WTC11 (cell line): ENCODE measurements around the gene DDX39A. TPM values are rescaled to one million over a fixed set of nuclear protein-coding genes. Genes with fewer than 3 reads are reported as not detected.
A peak's percentile ranks its signal among the peaks of the same experiment; 100 is the strongest.

Experiments
- ATAC-seq: fragments of 200-7000 bp; cut with Tn5 transposase; 2 replicates; pipeline ENCODE4 v1.10.0; 2021; ENCODE audit warnings: mild to moderate bottlenecking, moderate library complexity
- CTCF ChIA-PET: fragments of 300-600 bp; sonication (Branson Sonifier 250); formaldehyde crosslinking; loops from one replicate; lab custom pipeline; 2021; ENCODE audit warnings: antibody characterized with exemption; lab: Charles Lee
- POLR2A ChIA-PET: fragments of 350-600 bp; sonication (Branson Sonifier 250); formaldehyde crosslinking; loops from one replicate; lab custom pipeline; 2021; ENCODE audit warnings: antibody characterized with exemption; lab: Charles Lee
- DNase-seq: peaks from one replicate; pipeline ENCODE4 v3.0.0; 2021; ENCODE audit warnings: low spot score
- H3K27ac Mint-ChIP-seq: 2 replicates; pipeline ENCODE4 v1.8.0; 2021; ENCODE audit warnings: mixed read lengths
- H3K27me3 Mint-ChIP-seq: 2 replicates; pipeline ENCODE4 v1.8.0; 2021; ENCODE audit warnings: low read depth, mild to moderate bottlenecking, moderate library complexity, mixed read lengths
- H3K36me3 Mint-ChIP-seq: 2 replicates; pipeline ENCODE4 v1.8.0; 2021; ENCODE audit warnings: mixed read lengths
- H3K4me1 Mint-ChIP-seq: 2 replicates; pipeline ENCODE4 v1.8.0; 2022; ENCODE audit warnings: mixed read lengths
- H3K4me3 Mint-ChIP-seq: 2 replicates; pipeline ENCODE4 v1.8.0; 2021; ENCODE audit warnings: mild to moderate bottlenecking, moderate library complexity, mixed read lengths
- H3K9me3 Mint-ChIP-seq: 2 replicates; pipeline ENCODE4 v1.8.0; 2021; ENCODE audit warnings: mixed read lengths
- ATF6 ChIP-seq: sonication (generic); formaldehyde crosslinking; IDR thresholded peaks from 2 replicates; pipeline ENCODE4 v1.8.1; 2023; ENCODE audit warnings: mild to moderate bottlenecking, missing genetic modification reagents
- CREB1 ChIP-seq: sonication (generic); formaldehyde crosslinking; IDR thresholded peaks from 2 replicates; pipeline ENCODE4 v1.8.0; 2023; ENCODE audit warnings: mild to moderate bottlenecking, missing genetic modification reagents
- ESRRA ChIP-seq: sonication (generic); formaldehyde crosslinking; IDR thresholded peaks from 2 replicates; pipeline ENCODE4 v1.8.1; 2022; ENCODE audit warnings: mild to moderate bottlenecking, missing genetic modification reagents, borderline replicate concordance
- FOXP4 ChIP-seq: sonication (generic); formaldehyde crosslinking; IDR thresholded peaks from 2 replicates; pipeline ENCODE4 v1.8.0; 2022; ENCODE audit warnings: mild to moderate bottlenecking, missing genetic modification reagents
- HMGA2 ChIP-seq: fragments of 250-450 bp; sonication (Bioruptor Pico); IDR thresholded peaks from 2 replicates; pipeline ENCODE4 v1.4.0; 2021; ENCODE audit warnings: mild to moderate bottlenecking, moderate library complexity
- RORB ChIP-seq: fragments of 250-450 bp; sonication (Bioruptor Pico); IDR thresholded peaks from 2 replicates; pipeline ENCODE4 v1.9.0; 2021; ENCODE audit warnings: mild to moderate bottlenecking
- SMAD4 ChIP-seq: sonication (generic); formaldehyde crosslinking; IDR thresholded peaks from 2 replicates; pipeline ENCODE4 v1.8.0; 2022; ENCODE audit warnings: mild to moderate bottlenecking, missing genetic modification reagents
- TCF7 ChIP-seq: sonication (generic); formaldehyde crosslinking; IDR thresholded peaks from 2 replicates; pipeline ENCODE4 v1.8.0; 2022; ENCODE audit warnings: mild to moderate bottlenecking, low read depth, missing genetic modification reagents, moderate library complexity
- TEAD4 ChIP-seq: sonication (generic); formaldehyde crosslinking; IDR thresholded peaks from 2 replicates; pipeline ENCODE4 v1.8.0; 2022; ENCODE audit warnings: mild to moderate bottlenecking, missing genetic modification reagents
- ZNF138 ChIP-seq: sonication (generic); formaldehyde crosslinking; conservative IDR thresholded peaks from 2 replicates; pipeline ENCODE4 v1.8.1; 2022; ENCODE audit warnings: mild to moderate bottlenecking, moderate library complexity, missing genetic modification reagents
- ZNF219 ChIP-seq: sonication (generic); formaldehyde crosslinking; IDR thresholded peaks from 2 replicates; pipeline ENCODE4 v1.8.0; 2023; ENCODE audit warnings: missing genetic modification reagents, mild to moderate bottlenecking, borderline replicate concordance
- ZNF263 ChIP-seq: sonication (generic); formaldehyde crosslinking; IDR thresholded peaks from 2 replicates; pipeline ENCODE4 v1.8.1; 2022; ENCODE audit warnings: low read depth, mild to moderate bottlenecking, moderate library complexity, missing genetic modification reagents
- ZNF281 ChIP-seq: sonication (generic); formaldehyde crosslinking; IDR thresholded peaks from 2 replicates; pipeline ENCODE4 v1.8.0; 2023; ENCODE audit warnings: mild to moderate bottlenecking, missing genetic modification reagents
- ZNF396 ChIP-seq: fragments of 250-450 bp; sonication (Bioruptor Pico); IDR thresholded peaks from 2 replicates; pipeline ENCODE4 v1.8.0; 2021; ENCODE audit warnings: mild to moderate bottlenecking, moderate library complexity, borderline replicate concordance
- total RNA-seq: library from RNA; stranded (reverse); gene quantifications from 3 replicates; pipeline ENCODE4 v1.2.3, GENCODE V29; 2021
- TF ChIP-seq, protein P1 (sequence below): sonication (generic); formaldehyde crosslinking; IDR thresholded peaks from 2 replicates; pipeline ENCODE4 v1.8.1; 2023; ENCODE audit warnings: mild to moderate bottlenecking, missing genetic modification reagents
- TF ChIP-seq, protein P2 (sequence below): sonication (generic); formaldehyde crosslinking; IDR thresholded peaks from 2 replicates; pipeline ENCODE4 v1.8.1; 2022; ENCODE audit warnings: low read depth, missing genetic modification reagents, borderline replicate concordance
- TF ChIP-seq, protein P3 (sequence below): sonication (generic); formaldehyde crosslinking; IDR thresholded peaks from 2 replicates; pipeline ENCODE4 v1.8.1; 2022; ENCODE audit warnings: missing genetic modification reagents, borderline replicate concordance

Gene DDX39A
- total RNA-seq, 1 experiment from 2014 or later, result 136 TPM

DNA sequence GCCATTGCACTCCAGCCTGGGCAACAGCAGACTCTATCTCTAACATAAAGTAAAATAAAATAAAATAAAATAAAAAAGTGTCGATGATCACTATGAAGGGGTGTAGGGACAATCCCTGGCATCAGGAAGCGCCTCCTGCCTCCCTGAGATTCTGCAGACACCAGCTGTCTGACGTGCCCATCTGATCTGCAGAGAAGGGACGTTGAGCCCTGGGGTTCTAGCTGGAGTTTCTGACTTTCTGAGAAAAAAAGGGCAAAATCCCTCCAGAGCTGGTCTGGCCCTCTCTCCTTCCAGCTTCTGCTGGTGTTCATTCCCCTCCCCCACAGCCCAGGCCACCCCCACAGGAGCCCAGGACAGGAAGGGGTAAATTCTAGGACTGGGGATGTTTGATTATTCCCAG, 40.3 kb downstream of the DDX39A start:
- DNase-seq (no peak), ATAC-seq (no peak)
- H3K27me3 Mint-ChIP-seq, result 0 out of 2 replicates have a peak, but pooled peaks cover 6% of the 10 kb centered on the region
- no peak overlapping the region for H3K27ac Mint-ChIP-seq
- TF ChIP-seq, protein P1, sequence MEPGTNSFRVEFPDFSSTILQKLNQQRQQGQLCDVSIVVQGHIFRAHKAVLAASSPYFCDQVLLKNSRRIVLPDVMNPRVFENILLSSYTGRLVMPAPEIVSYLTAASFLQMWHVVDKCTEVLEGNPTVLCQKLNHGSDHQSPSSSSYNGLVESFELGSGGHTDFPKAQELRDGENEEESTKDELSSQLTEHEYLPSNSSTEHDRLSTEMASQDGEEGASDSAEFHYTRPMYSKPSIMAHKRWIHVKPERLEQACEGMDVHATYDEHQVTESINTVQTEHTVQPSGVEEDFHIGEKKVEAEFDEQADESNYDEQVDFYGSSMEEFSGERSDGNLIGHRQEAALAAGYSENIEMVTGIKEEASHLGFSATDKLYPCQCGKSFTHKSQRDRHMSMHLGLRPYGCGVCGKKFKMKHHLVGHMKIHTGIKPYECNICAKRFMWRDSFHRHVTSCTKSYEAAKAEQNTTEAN (CRISPR knock-in tag), result no peak
- TF ChIP-seq ESRRA (CRISPR knock-in tag) (no peak), TEAD4 (CRISPR knock-in tag) (no peak)
- H3K36me3 Mint-ChIP-seq, result no peaks in the 10 kb centered on the region
- H3K4me3 Mint-ChIP-seq, result no peak overlapping the region
- H3K9me3 Mint-ChIP-seq, result no peaks in the 10 kb centered on the region
- ChIA-PET POLR2A (no interaction called here), CTCF (interaction anchor here (1.1 to 3.7 kb wide), 6 partner anchors 17 to 53 kb away, joined by 3 to 24 read pairs (median 6); no protein-coding TSS in a partner anchor)
- H3K4me1 Mint-ChIP-seq, result peaks cover 31% of the 10 kb centered on the region

- H3K9me3 Mint-ChIP-seq, result no peaks in the 10 kb centered on the region
- no peak for DNase-seq
- H3K27ac Mint-ChIP-seq, result no peak overlapping the region
- ChIA-PET CTCF (interaction anchor here (1.0 to 2.7 kb wide), 6 partner anchors 16 to 180 kb away, joined by 3 to 24 read pairs (median 5); no protein-coding TSS in a partner anchor), POLR2A (interaction anchor here (0.6 to 1.1 kb wide), 3 partner anchors 14 to 108 kb away, joined by 3 to 7 read pairs (median 5); no protein-coding TSS in a partner anchor)
- peaks cover 6% of the 10 kb centered on the region; the same call in 1 of the 2 replicates for H3K27me3 Mint-ChIP-seq
- no peaks in the 10 kb centered on the region for H3K36me3 Mint-ChIP-seq
- no peak overlapping the region for H3K4me3 Mint-ChIP-seq
- TF ChIP-seq FOXP4 (CRISPR knock-in tag) (no peak), SMAD4 (CRISPR knock-in tag) (no peak), ZNF138 (CRISPR knock-in tag) (no peak), HMGA2 (no peak)
- TF ChIP-seq, protein P1 (CRISPR knock-in tag), result no peak
- TF ChIP-seq, all 79 proteins: peak for 0
- peaks cover 32% of the 10 kb centered on the region for H3K4me1 Mint-ChIP-seq
- peak; percentile 43 for ATAC-seq
Observed at GRCh38 chr19:14377883-14378328, 41.2 kb downstream of the DDX39A start.

DNA sequence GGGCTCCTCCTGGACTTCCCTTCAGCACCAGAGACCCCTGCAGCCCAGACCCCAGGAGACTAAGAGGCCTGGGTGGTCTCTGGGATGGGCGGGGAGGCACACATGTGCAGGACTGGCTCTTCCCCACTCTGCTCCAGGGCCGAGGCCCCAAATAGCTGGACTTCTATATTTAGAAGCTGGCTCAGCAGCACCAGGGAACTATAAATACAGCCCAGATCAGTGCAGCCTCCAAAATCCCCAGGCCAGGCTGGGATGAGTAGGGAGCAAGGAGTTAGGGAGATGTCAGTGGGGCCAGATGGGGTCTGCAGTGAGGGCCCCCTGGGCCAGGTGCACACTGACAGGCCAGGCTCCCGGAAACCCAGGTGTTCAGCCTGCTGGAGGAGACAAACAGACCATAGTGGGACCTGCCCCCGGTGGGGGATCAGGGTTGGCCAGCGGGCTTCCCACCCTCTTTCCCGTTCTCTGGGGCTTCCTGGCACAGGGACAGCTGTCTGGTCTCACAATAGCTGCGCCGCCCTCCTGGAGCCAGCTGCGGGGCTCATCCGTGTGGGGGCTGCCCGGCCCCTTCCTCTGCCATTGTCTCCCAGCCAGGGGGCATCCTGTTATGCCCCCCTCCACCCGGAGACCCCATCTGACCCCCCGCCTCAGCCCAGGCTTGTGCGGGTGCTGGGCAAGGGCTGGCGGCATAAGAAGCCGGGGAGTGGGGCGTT, 43.4 kb downstream of the DDX39A start:
- ATAC-seq, result no peak
- CTCF ChIA-PET, result interaction anchor here (0.7 to 4.4 kb wide), 3 partner anchors 12 to 30 kb away, joined by 3 to 19 read pairs (median 3); no protein-coding TSS in a partner anchor
- Mint-ChIP-seq H3K27me3 (peaks cover 3% of the 10 kb centered on the region; the same call in 1 of the 2 replicates), H3K36me3 (no peaks in the 10 kb centered on the region), H3K4me3 (no peak overlapping the region), H3K27ac (no peak overlapping the region), H3K4me1 (peaks cover 22% of the 10 kb centered on the region), H3K9me3 (no peaks in the 10 kb centered on the region)
- DNase-seq, result no peak
- POLR2A ChIA-PET, result interaction anchor here (0.5 kb wide), 1 partner anchor 133 kb away, joined by 4 read pairs; no protein-coding TSS in a partner anchor
- TF ChIP-seq ATF6 (CRISPR knock-in tag) (no peak), ZNF219 (CRISPR knock-in tag) (no peak), ZNF396 (CRISPR knock-in tag) (no peak), ZNF263 (CRISPR knock-in tag) (no peak), ZNF281 (CRISPR knock-in tag) (no peak), TCF7 (CRISPR knock-in tag) (no peak), RORB (CRISPR knock-in tag) (no peak), CREB1 (CRISPR knock-in tag) (no peak)
- TF ChIP-seq, protein P2, sequence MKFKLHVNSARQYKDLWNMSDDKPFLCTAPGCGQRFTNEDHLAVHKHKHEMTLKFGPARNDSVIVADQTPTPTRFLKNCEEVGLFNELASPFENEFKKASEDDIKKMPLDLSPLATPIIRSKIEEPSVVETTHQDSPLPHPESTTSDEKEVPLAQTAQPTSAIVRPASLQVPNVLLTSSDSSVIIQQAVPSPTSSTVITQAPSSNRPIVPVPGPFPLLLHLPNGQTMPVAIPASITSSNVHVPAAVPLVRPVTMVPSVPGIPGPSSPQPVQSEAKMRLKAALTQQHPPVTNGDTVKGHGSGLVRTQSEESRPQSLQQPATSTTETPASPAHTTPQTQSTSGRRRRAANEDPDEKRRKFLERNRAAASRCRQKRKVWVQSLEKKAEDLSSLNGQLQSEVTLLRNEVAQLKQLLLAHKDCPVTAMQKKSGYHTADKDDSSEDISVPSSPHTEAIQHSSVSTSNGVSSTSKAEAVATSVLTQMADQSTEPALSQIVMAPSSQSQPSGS, result no peak
- TF ChIP-seq, protein P3, sequence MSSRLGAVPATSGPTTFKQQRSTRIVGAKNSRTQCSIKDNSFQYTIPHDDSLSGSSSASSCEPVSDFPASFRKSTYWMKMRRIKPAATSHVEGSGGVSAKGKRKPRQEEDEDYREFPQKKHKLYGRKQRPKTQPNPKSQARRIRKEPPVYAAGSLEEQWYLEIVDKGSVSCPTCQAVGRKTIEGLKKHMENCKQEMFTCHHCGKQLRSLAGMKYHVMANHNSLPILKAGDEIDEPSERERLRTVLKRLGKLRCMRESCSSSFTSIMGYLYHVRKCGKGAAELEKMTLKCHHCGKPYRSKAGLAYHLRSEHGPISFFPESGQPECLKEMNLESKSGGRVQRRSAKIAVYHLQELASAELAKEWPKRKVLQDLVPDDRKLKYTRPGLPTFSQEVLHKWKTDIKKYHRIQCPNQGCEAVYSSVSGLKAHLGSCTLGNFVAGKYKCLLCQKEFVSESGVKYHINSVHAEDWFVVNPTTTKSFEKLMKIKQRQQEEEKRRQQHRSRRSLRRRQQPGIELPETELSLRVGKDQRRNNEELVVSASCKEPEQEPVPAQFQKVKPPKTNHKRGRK, result no peak
